ENCODE measurements around the gene SIGLEC12. TPM values are rescaled to one million over a fixed set of nuclear protein-coding genes. Genes with fewer than 3 reads are reported as not detected.
"Not testable (repeated sequence)": the region's sequence is repeated elsewhere in the genome, so short reads cannot be mapped to it uniquely, and the experiment has no call there.

SIGLEC12 gene
- total RNA-seq, 4 donors from 2014 or later, result 0.11 TPM; not detected in 3

- no peaks in the 10 kb centered on the region for H3K4me1 ChIP-seq
- no peaks in the 10 kb centered on the region for H3K27me3 ChIP-seq
- no peaks in the 10 kb centered on the region for H3K36me3 ChIP-seq
- H3K9me3 ChIP-seq, result no peaks in the 10 kb centered on the region
- WGBS, 2 donors, result 33 to 90% methylated on average over 1 of the region's 1 CpG
- DNase-seq, result no peak
- intact Hi-C loops (cut with DNase I), result loop anchor here (5.0 to 10.0 kb wide), 2 partner anchors 185 to 308 kb away; no protein-coding TSS in a partner anchor
- H3K4me3 ChIP-seq (replicated peaks in 1 of 3), result no peak overlapping the region
- no peak overlapping the region for H3K27ac ChIP-seq
- no peak for TF ChIP-seq POLR2A (IDR thresholded peaks at IDR 0.05)
- TF ChIP-seq CTCF (IDR thresholded peaks at IDR 0.05), result no peak
Measured at GRCh38 chr19:51469629-51470028, 32.0 kb downstream of the SIGLEC12 start.

GRCh38 chr19:51469162-51469561 is 32.4 kb downstream of the SIGLEC12 start:
- no peak overlapping the region for H3K27ac ChIP-seq
- no peak for TF ChIP-seq CTCF (IDR thresholded peaks at IDR 0.05)
- no peak for TF ChIP-seq POLR2A (IDR thresholded peaks at IDR 0.05)
- intact Hi-C loops (cut with DNase I), result no loop called here
- no peak for DNase-seq
- 43 to 52% methylated on average over 4 of the region's 4 CpGs for WGBS, 2 donors
- no peaks in the 10 kb centered on the region for H3K36me3 ChIP-seq
- no peak overlapping the region for H3K4me3 ChIP-seq (replicated peaks in 1 of 3)
- no peaks in the 10 kb centered on the region for H3K27me3 ChIP-seq
- H3K9me3 ChIP-seq, result no peaks in the 10 kb centered on the region
- no peaks in the 10 kb centered on the region for H3K4me1 ChIP-seq

GRCh38 chr19:51468545-51468920 is 33.1 kb downstream of the SIGLEC12 start:
- intact Hi-C loops (cut with DNase I), result no loop called here
- H3K36me3 ChIP-seq, result no peaks in the 10 kb centered on the region
- H3K27ac ChIP-seq, result no peak overlapping the region
- TF ChIP-seq POLR2A (IDR thresholded peaks at IDR 0.05), result no peak
- no peak for TF ChIP-seq CTCF (IDR thresholded peaks at IDR 0.05)
- WGBS, 2 donors, result 77 to 85% methylated on average over 2 of the region's 2 CpGs
- H3K4me3 ChIP-seq (replicated peaks in 1 of 3), result no peak overlapping the region
- no peaks in the 10 kb centered on the region for H3K9me3 ChIP-seq
- no peaks in the 10 kb centered on the region for H3K4me1 ChIP-seq
- no peaks in the 10 kb centered on the region for H3K27me3 ChIP-seq
- DNase-seq, result no peak

- H3K4me1 ChIP-seq, result no peaks in the 10 kb centered on the region
- H3K4me3 ChIP-seq (replicated peaks in 1 of 3), result no peak overlapping the region
- no peaks in the 10 kb centered on the region for H3K36me3 ChIP-seq
- no peak for TF ChIP-seq CTCF (IDR thresholded peaks at IDR 0.05)
- no peak for TF ChIP-seq POLR2A (IDR thresholded peaks at IDR 0.05)
- H3K27me3 ChIP-seq, result no peaks in the 10 kb centered on the region
- WGBS, 2 donors, result 57 to 72% methylated on average over 4 of the region's 4 CpGs
- H3K9me3 ChIP-seq, result no peaks in the 10 kb centered on the region
- H3K27ac ChIP-seq, result no peak overlapping the region
- intact Hi-C loops (cut with DNase I), result no loop called here
- DNase-seq, result no peak
Measured at GRCh38 chr19:51467864-51468544, 33.6 kb downstream of the SIGLEC12 start.

- no peaks in the 10 kb centered on the region for H3K27me3 ChIP-seq
- TF ChIP-seq POLR2A (IDR thresholded peaks at IDR 0.05) (no peak), CTCF (IDR thresholded peaks at IDR 0.05) (no peak)
- no peak overlapping the region for H3K4me3 ChIP-seq (replicated peaks in 1 of 3)
- no peak for DNase-seq
- WGBS, 2 donors, result 53 to 57% methylated on average over 3 of the region's 3 CpGs
- intact Hi-C loops (cut with DNase I), result no loop called here
- H3K4me1 ChIP-seq, result no peaks in the 10 kb centered on the region
- H3K36me3 ChIP-seq, result no peaks in the 10 kb centered on the region
- no peak overlapping the region for H3K27ac ChIP-seq
- H3K9me3 ChIP-seq, result no peaks in the 10 kb centered on the region
Measured at GRCh38 chr19:51466723-51467122, 34.9 kb downstream of the SIGLEC12 start.

GRCh38 chr19:51463976-51464581 is 37.5 kb downstream of the SIGLEC12 start:
- H3K9me3 ChIP-seq; H3K4me3 ChIP-seq (replicated peaks in 1 of 3); H3K27ac ChIP-seq; DNase-seq; H3K4me1 ChIP-seq; intact Hi-C loops (cut with DNase I); H3K27me3 ChIP-seq; H3K36me3 ChIP-seq: not testable (repeated sequence)
- WGBS, 2 donors, result 21 to 25% methylated on average over 15 of the region's 33 CpGs

Measured in thyroid gland (tissue), 4 donors.